ENCODE results near the gene AKAP6.
A peak's percentile ranks its signal among the peaks of the same experiment; 100 is the strongest.

Gene AKAP6

DNA sequence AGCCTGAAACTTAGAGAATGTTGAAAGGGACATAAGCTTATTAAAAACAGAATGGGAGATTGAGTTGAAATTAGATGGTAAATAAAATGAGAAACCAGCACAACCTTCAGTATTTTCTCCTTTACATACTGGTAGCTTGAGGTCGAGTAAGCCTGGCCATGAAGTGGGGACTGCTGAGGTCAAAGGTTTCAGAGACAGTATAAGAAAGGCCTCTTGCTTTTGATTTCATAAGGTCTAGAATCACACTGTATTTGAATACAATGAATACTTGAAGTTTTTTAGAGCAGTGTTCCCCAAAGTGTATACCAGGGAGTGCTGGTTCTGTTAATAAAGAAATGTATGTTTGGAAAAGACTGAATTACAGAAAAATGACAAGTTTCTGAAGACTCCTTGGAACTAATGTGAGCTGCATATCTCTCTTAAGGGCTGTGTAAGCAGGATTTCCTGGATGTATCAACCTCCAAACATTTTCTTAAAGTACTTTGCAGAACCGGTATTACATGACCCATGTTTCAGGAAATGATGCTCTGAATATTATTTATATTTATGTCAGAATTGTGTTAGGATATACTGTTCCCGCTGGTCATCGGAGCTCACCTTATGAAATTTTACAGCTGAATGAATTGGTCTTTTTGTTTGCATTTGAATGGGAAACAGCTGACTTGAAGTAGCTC, 85.0 kb downstream of the AKAP6 start:
- Histone ChIP-seq H3K27ac (no peak overlapping the region), H3K27me3 (replicated peaks) (no peaks in the 10 kb centered on the region), H3K36me3 (replicated peaks) (no peaks in the 10 kb centered on the region), H3K4me3 (ENCODE audit: low read depth, low read length) (no peak overlapping the region)
- in situ Hi-C loops (cut with HindIII; ENCODE audit: low pct_ligation_motif_present, low sequenced_read_pairs): no loop called here
- DNase-seq: no peak
- TF ChIP-seq CTCF (IDR thresholded peaks at IDR 0.05; ENCODE audit: low read depth, low read length, missing control alignments): no peak

DNA sequence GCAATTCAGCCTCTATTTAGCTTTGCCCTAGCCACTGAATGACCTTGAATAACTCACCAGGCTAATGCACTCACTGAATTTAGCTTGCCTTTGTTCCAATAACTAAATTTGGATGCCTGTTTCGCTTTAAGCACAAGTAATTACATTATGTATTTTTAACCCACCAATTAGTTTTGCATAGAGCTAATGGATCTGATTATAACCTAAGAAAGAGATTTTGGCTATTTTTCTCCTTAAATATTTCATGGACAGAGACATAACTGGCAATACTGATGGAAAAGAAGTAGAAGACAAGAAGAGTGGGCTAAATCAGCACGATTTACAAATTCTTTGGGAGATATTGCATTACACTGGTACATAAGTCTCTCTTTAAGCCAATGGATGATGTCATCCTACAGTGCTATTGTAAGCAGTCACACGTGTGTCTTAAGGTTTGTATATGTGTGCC, 85.7 kb downstream of the AKAP6 start:
- in situ Hi-C loops (cut with HindIII; ENCODE audit: low pct_ligation_motif_present, low sequenced_read_pairs): no loop called here
- DNase-seq: no peak
- H3K36me3 ChIP-seq (replicated peaks): no peaks in the 10 kb centered on the region
- no peak for TF ChIP-seq CTCF (IDR thresholded peaks at IDR 0.05; ENCODE audit: low read depth, low read length, missing control alignments)
- H3K27ac ChIP-seq: no peak overlapping the region
- H3K4me3 ChIP-seq (ENCODE audit: low read depth, low read length): no peak overlapping the region
- H3K27me3 ChIP-seq (replicated peaks): no peaks in the 10 kb centered on the region

DNA sequence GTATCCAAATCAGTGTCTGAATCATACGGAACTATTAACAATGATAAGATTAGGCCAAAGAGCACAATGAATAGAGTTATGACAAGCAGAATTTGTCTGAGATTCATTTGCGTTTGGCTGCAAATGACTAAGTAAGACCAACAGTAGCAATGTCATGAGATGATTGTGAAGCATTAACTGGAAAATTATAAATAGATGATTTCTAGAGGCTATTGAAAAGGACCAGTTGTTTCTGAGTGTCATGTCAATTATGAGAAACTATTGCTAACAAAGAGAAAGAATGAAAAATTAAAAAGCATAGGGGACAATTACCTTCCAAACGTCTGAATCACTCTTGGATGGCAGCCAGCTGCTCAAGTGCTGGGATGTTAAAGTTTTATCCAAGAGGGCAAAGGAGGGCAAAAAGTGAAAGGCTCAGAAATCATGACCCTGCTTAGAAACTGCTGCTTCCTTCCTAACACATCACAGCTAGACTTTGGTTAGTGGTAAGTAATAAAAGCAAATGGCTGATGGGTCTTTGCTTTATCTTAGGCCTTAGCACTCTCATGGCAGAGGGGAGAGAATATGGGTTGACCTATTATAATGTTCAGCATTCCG, 89.0 kb downstream of the AKAP6 start:
- no peak overlapping the region for H3K4me3 ChIP-seq (ENCODE audit: low read depth, low read length)
- TF ChIP-seq CTCF (IDR thresholded peaks at IDR 0.05; ENCODE audit: low read depth, low read length, missing control alignments): no peak
- no peaks in the 10 kb centered on the region for H3K27me3 ChIP-seq (replicated peaks)
- DNase-seq: peak; percentile 69
- H3K36me3 ChIP-seq (replicated peaks): no peaks in the 10 kb centered on the region
- in situ Hi-C loops (cut with HindIII; ENCODE audit: low pct_ligation_motif_present, low sequenced_read_pairs): no loop called here
- peak overlapping the region; percentile 89 for H3K27ac ChIP-seq

- no peak for TF ChIP-seq CTCF (IDR thresholded peaks at IDR 0.05; ENCODE audit: low read depth, low read length, missing control alignments)
- no peak for DNase-seq
- in situ Hi-C loops (cut with HindIII; ENCODE audit: low pct_ligation_motif_present, low sequenced_read_pairs): no loop called here
- Histone ChIP-seq H3K27me3 (replicated peaks) (no peaks in the 10 kb centered on the region), H3K36me3 (replicated peaks) (no peaks in the 10 kb centered on the region), H3K4me3 (ENCODE audit: low read depth, low read length) (no peak overlapping the region), H3K27ac (no peak overlapping the region)
Observed at GRCh38 chr14:32419429-32419828, 90.3 kb downstream of the AKAP6 start.

GRCh38 chr14:32421781-32422180, 92.7 kb downstream of the AKAP6 start:
- H3K27me3 ChIP-seq (replicated peaks): no peaks in the 10 kb centered on the region
- no peak overlapping the region for H3K4me3 ChIP-seq (ENCODE audit: low read depth, low read length)
- no peaks in the 10 kb centered on the region for H3K36me3 ChIP-seq (replicated peaks)
- in situ Hi-C loops (cut with HindIII; ENCODE audit: low pct_ligation_motif_present, low sequenced_read_pairs): no loop called here
- no peak overlapping the region for H3K27ac ChIP-seq
- DNase-seq: no peak
- no peak for TF ChIP-seq CTCF (IDR thresholded peaks at IDR 0.05; ENCODE audit: low read depth, low read length, missing control alignments)
